ENCODE data around the gene COL27A1.

DNA sequence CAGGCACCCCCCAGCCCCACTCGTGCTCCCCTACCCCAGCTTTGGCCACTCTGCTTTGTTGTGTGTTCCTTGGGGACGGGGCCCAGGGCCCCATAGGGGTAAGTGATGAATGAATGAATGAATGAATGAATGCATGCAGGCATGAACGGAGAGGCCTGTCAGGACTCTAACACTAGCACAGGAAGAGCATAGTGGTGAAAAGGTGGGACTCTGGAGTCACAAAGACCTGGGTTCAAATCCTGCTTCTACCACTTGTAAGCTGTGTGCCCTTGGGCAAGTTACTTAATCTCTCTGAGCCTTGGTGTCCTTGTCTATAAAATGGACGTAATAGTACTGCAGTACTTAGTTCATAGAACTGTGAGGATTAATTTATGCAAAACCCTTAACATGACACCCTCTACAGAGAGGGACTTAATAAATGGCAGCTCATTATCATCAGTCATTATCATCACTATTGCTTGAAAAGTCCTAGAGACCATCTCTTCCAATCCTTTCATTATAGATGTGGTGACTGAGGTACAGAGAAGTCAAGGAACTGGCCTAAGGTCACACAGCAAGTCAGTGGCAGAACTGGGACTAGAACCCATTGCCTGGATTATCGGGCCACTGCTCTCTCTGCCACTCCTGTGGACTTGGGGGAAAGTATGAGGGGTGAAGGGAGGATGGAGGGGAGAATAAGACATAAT lies 187.6 kb downstream of the COL27A1 start:
- TF ChIP-seq CTCF (IDR thresholded peaks at IDR 0.05) (no peak), POLR2AphosphoS5 (IDR thresholded peaks at IDR 0.05) (no peak)
